Mesenchymal stem cell (in vitro differentiated cells and primary cell): ENCODE results near the gene U2AF2.

Experiments
- DNase-seq: peaks from one replicate; pipeline ENCODE4 v3.0.0-alpha.2; 2013
- H2AFZ ChIP-seq: one replicate; pipeline ENCODE4 v1.6.1; 2013; ENCODE audit warnings: low read depth, mild to moderate bottlenecking, control low read depth, inconsistent platforms, low read length, moderate library complexity
- H2AK5ac ChIP-seq: 2 replicates; pipeline ENCODE4 v1.6.1; 2013; ENCODE audit warnings: low read length, moderate library complexity, mild to moderate bottlenecking, inconsistent platforms; ENCODE audit not compliant: severe bottlenecking
- H2BK120ac ChIP-seq: one replicate; pipeline ENCODE4 v1.6.1; 2013; ENCODE audit warnings: low read depth, mild to moderate bottlenecking, inconsistent platforms, low read length, moderate library complexity
- H2BK12ac ChIP-seq, 2 experiments: one replicate each; pipeline ENCODE4 v1.6.1; 2013; ENCODE audit warnings: inconsistent platforms in 2 of 2, low read length in 2 of 2, mild to moderate bottlenecking in 2 of 2, moderate library complexity in 2 of 2, control low read depth in 1 of 2
- H2BK15ac ChIP-seq: one replicate; pipeline ENCODE4 v1.6.1; 2013; ENCODE audit warnings: mild to moderate bottlenecking, low read depth, inconsistent platforms; ENCODE audit not compliant: poor library complexity, severe bottlenecking
- H2BK5ac ChIP-seq: 2 replicates; pipeline ENCODE4 v1.6.1; 2013; ENCODE audit warnings: low read depth, mild to moderate bottlenecking, low read length, control low read depth, inconsistent platforms; ENCODE audit not compliant: poor library complexity, severe bottlenecking
- H3K14ac ChIP-seq, 2 experiments: one replicate each; pipeline ENCODE4 v1.6.1; 2013; ENCODE audit warnings: inconsistent platforms in 2 of 2, low read length in 2 of 2, control low read depth in 1 of 2, mild to moderate bottlenecking in 1 of 2, moderate library complexity in 1 of 2
- H3K18ac ChIP-seq, 2 experiments: one replicate each; pipeline ENCODE4 v1.6.1; 2013; ENCODE audit warnings: inconsistent platforms in 2 of 2, low read length in 2 of 2, control low read depth in 1 of 2, low read depth in 1 of 2, mild to moderate bottlenecking in 1 of 2
- H3K23ac ChIP-seq, 2 experiments: one replicate each; pipeline ENCODE4 v1.6.1; 2013; ENCODE audit warnings: inconsistent platforms in 2 of 2, low read length in 2 of 2, mild to moderate bottlenecking in 2 of 2, moderate library complexity in 2 of 2, control low read depth in 1 of 2
- H3K27ac ChIP-seq: 2 replicates; pipeline ENCODE4 v1.5.1; 2013; ENCODE audit warnings: mild to moderate bottlenecking, moderate library complexity, low read length, control low read depth, inconsistent platforms; ENCODE audit not compliant: poor library complexity, severe bottlenecking
- H3K27me3 ChIP-seq, 2 experiments: 2 replicates each; pipeline versions ENCODE4 v1.6.1 to v1.7.0; 2013; ENCODE audit warnings: low read length in 2 of 2, mild to moderate bottlenecking in 2 of 2, moderate library complexity in 2 of 2, control low read depth in 1 of 2, inconsistent platforms in 1 of 2; ENCODE audit not compliant: control insufficient read depth in 1 of 2, insufficient read depth in 1 of 2
- H3K36me3 ChIP-seq, 2 experiments: 2 replicates each; pipeline versions ENCODE4 v1.6.1 to v1.7.0; 2013; ENCODE audit warnings: low read length in 2 of 2, control low read depth in 1 of 2, inconsistent platforms in 1 of 2, low read depth in 1 of 2, mild to moderate bottlenecking in 1 of 2; ENCODE audit not compliant: insufficient read depth in 2 of 2, control insufficient read depth in 1 of 2
- H3K4ac ChIP-seq, 2 experiments: one replicate each; pipeline ENCODE4 v1.6.1; 2013; ENCODE audit warnings: inconsistent platforms in 2 of 2, low read length in 2 of 2, mild to moderate bottlenecking in 2 of 2, moderate library complexity in 2 of 2, control low read depth in 1 of 2, low read depth in 1 of 2
- H3K4me1 ChIP-seq: 2 replicates; pipeline ENCODE4 v1.6.1; 2013; ENCODE audit warnings: low read depth, low read length, control low read depth; ENCODE audit not compliant: control insufficient read depth, insufficient read depth
- H3K4me2 ChIP-seq: 2 replicates; pipeline ENCODE4 v1.6.1; 2013; ENCODE audit warnings: low read length, mild to moderate bottlenecking, inconsistent platforms; ENCODE audit not compliant: poor library complexity, severe bottlenecking
- H3K4me3 ChIP-seq, 2 experiments: 2 replicates each; pipeline versions ENCODE4 v1.5.1 to v1.7.0; 2013; ENCODE audit warnings: low read length in 2 of 2, mild to moderate bottlenecking in 2 of 2, control low read depth in 1 of 2, low read depth in 1 of 2; ENCODE audit not compliant: insufficient read depth in 1 of 2
- H3K79me1 ChIP-seq: replicated peaks from 2 replicates; pipeline ENCODE4 v1.6.1; 2013; ENCODE audit warnings: mild to moderate bottlenecking, control low read depth, low read length, inconsistent platforms; ENCODE audit not compliant: poor library complexity, severe bottlenecking
- H3K9ac ChIP-seq: 2 replicates; pipeline ENCODE4 v1.7.0; 2013; ENCODE audit warnings: mild to moderate bottlenecking, low read length, moderate library complexity
- H3K9me3 ChIP-seq: 2 replicates; pipeline ENCODE4 v1.7.0; 2013; ENCODE audit warnings: mild to moderate bottlenecking, low read length; ENCODE audit not compliant: control insufficient read depth
- H4K8ac ChIP-seq: one replicate; pipeline ENCODE4 v1.6.1; 2013; ENCODE audit warnings: inconsistent platforms, mild to moderate bottlenecking, low read length, moderate library complexity
- H4K91ac ChIP-seq: one replicate; pipeline ENCODE4 v1.6.1; 2013; ENCODE audit warnings: mild to moderate bottlenecking, low read length, inconsistent platforms
- WGBS: methylation state at CpG from one replicate; pipeline ENCODE4 v1.1.7; 2013; ENCODE audit warnings: mixed read lengths; 5-methylcytosine and 5-hydroxymethylcytosine counted together

The U2AF2 gene

DNA sequence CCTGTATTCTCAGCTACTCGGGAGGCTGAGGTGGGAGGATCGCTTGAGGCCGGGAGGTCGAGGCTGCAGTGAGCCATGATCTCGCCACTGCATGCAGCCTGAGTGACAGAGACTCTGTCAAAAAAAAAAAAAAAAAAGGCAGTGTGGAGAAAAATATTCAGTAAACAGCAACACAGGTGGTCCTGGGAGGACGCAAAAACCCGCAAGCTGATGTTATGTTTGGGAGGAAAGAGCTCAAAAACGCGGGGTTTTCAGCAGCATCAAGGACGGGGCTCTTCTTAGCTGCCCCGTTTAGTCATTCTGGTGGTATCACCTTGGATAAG, 29.9 kb upstream of the U2AF2 start:
- no peak overlapping the region for H2AK5ac ChIP-seq
- peak overlapping the region; percentile 96 for H2AFZ ChIP-seq
- no peak overlapping the region for H2BK5ac ChIP-seq
- peak overlapping the region; percentile 74 for H3K4me2 ChIP-seq
- no peak overlapping the region for H2BK15ac ChIP-seq
- no peak overlapping the region for H2BK120ac ChIP-seq
- no peak overlapping the region for H3K18ac ChIP-seq
- peak overlapping the region; percentile 50 to 91 for H3K4me3 ChIP-seq
- peak overlapping the region; percentile 89 for H3K9ac ChIP-seq
- H2BK12ac ChIP-seq = no peak overlapping the region
- peak overlapping the region in 1 of 2 experiments; percentile 26 for H3K14ac ChIP-seq
- no peak for DNase-seq
- H3K27me3 ChIP-seq = no peaks in the 10 kb centered on the region
- H4K91ac ChIP-seq = no peak overlapping the region
- H3K27ac ChIP-seq = no peak overlapping the region
- H3K4me1 ChIP-seq = peaks cover 7% of the 10 kb centered on the region
- H3K4ac ChIP-seq = no peak overlapping the region
- H3K36me3 ChIP-seq = peaks cover 8 to 27% of the 10 kb centered on the region in 2 experiments
- no peaks in the 10 kb centered on the region for H3K9me3 ChIP-seq
- 68% methylated on average over 11 of the region's 11 CpGs for WGBS
- no peak overlapping the region for H4K8ac ChIP-seq
- H3K79me1 ChIP-seq = peaks cover 17% of the 10 kb centered on the region
- H3K23ac ChIP-seq = no peak overlapping the region

DNA sequence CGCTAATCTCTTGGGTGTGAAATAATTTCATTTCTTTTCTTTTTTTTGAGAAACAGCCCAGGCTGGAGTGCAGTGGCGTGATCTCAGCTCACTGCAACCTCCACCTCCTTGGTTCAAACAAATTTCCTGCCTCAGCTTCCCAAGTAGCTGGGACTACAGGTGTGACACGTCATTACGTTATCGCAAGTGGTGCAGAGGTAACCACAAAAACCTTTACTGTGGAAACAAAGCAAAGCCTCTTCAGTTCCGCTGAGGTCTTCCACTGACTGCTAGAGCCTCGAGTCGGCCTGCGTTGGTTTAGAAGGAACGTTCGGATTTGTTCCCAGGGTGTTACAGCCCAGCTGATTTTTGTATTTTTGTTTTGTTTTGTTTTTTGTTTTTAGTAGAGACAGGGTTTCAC, 28.5 kb upstream of the U2AF2 start:
- no peak overlapping the region for H2AFZ ChIP-seq
- no peak overlapping the region for H3K14ac ChIP-seq
- no peak for DNase-seq
- H3K4me2 ChIP-seq = no peak overlapping the region
- no peak overlapping the region for H4K91ac ChIP-seq
- H3K4me3 ChIP-seq = no peak overlapping the region
- H3K79me1 ChIP-seq = peaks cover 13% of the 10 kb centered on the region
- H3K36me3 ChIP-seq = peaks cover under 1 to 15% of the 10 kb centered on the region in 2 experiments
- H3K9me3 ChIP-seq = no peaks in the 10 kb centered on the region
- H3K9ac ChIP-seq = no peak overlapping the region
- no peak overlapping the region for H3K27ac ChIP-seq
- H2AK5ac ChIP-seq = no peak overlapping the region
- no peak overlapping the region for H3K4ac ChIP-seq
- H3K4me1 ChIP-seq = peaks cover 7% of the 10 kb centered on the region
- WGBS = 91% methylated on average over 11 of the region's 11 CpGs
- H2BK120ac ChIP-seq = no peak overlapping the region
- no peak overlapping the region for H2BK12ac ChIP-seq
- H2BK15ac ChIP-seq = no peak overlapping the region
- no peak overlapping the region for H2BK5ac ChIP-seq
- H4K8ac ChIP-seq = no peak overlapping the region
- H3K18ac ChIP-seq = no peak overlapping the region
- H3K27me3 ChIP-seq = no peaks in the 10 kb centered on the region
- no peak overlapping the region for H3K23ac ChIP-seq

DNA sequence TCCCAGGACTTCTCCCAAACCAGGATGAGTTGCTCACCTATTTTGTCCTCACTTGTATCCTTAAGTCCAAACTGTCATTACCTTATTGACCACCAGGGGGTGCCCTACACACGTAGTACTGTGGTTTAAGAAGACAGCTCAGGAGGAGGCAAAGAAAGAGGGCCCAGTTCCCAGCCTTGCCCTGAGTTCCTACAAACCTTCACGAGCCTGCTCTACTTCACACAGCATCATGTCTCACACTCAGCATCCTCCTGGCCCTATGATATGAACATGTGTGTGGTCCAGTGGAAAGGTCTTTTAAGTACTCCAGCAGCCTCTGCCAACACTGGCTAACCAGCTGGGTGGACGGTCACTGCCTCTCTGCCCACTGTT, 22.4 kb upstream of the U2AF2 start:
- H3K27me3 ChIP-seq = no peaks in the 10 kb centered on the region
- H3K4me1 ChIP-seq = peaks cover 24% of the 10 kb centered on the region
- H3K79me1 ChIP-seq = peaks cover 9% of the 10 kb centered on the region
- WGBS = 100% methylated on average over 1 of the region's 3 CpGs
- peak overlapping the region; percentile 52 for H4K91ac ChIP-seq
- H2BK12ac ChIP-seq = no peak overlapping the region
- H2AFZ ChIP-seq = peak overlapping the region; percentile 72
- H3K4me3 ChIP-seq = no peak overlapping the region
- H3K4ac ChIP-seq = peak overlapping the region in 1 of 2 experiments; percentile 57
- H2BK5ac ChIP-seq = no peak overlapping the region
- H3K9me3 ChIP-seq = no peaks in the 10 kb centered on the region
- H4K8ac ChIP-seq = peak overlapping the region; percentile 97
- H2AK5ac ChIP-seq = no peak overlapping the region
- DNase-seq = peak; percentile 94
- no peak overlapping the region for H3K14ac ChIP-seq
- no peak overlapping the region for H3K18ac ChIP-seq
- H3K23ac ChIP-seq = no peak overlapping the region
- peak overlapping the region; percentile 61 for H3K9ac ChIP-seq
- no peak overlapping the region for H2BK120ac ChIP-seq
- no peak overlapping the region for H2BK15ac ChIP-seq
- H3K27ac ChIP-seq = no peak overlapping the region
- H3K36me3 ChIP-seq = no peaks in the 10 kb centered on the region
- H3K4me2 ChIP-seq = no peak overlapping the region

DNA sequence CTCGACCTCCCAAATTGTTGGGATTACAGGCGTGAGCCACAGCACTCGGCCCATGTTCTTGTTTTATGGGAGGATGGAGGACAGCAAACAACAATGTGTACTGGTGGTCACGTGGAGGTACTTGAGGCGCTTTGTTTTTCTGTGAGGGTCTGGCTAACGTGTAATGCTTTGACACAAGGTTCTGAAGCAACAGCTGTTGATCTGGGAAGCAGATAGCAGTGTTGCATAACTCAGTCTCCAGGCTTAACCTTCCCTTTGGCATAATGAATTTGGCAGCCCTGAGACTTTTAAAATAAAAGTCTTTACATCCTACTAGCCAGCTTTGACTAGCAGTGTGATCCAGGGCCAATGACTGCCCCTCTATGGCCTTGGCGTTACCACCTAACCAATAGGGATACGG, 21.0 kb upstream of the U2AF2 start:
- H4K91ac ChIP-seq = peak overlapping the region; percentile 46
- H2AK5ac ChIP-seq = peak overlapping the region; percentile 84
- peaks cover 4 to 7% of the 10 kb centered on the region in 2 experiments for H3K36me3 ChIP-seq
- no peak overlapping the region for H2AFZ ChIP-seq
- H4K8ac ChIP-seq = peak overlapping the region; percentile 89
- no peak overlapping the region for H3K23ac ChIP-seq
- no peak overlapping the region for H3K27ac ChIP-seq
- H3K4me1 ChIP-seq = peaks cover 26% of the 10 kb centered on the region
- H3K4me3 ChIP-seq = peak overlapping the region in 1 of 2 experiments; percentile 94
- H2BK12ac ChIP-seq = no peak overlapping the region
- H3K18ac ChIP-seq = no peak overlapping the region
- 80% methylated on average over 8 of the region's 8 CpGs for WGBS
- H2BK15ac ChIP-seq = no peak overlapping the region
- peaks cover 13% of the 10 kb centered on the region for H3K79me1 ChIP-seq
- no peak overlapping the region for H2BK5ac ChIP-seq
- H2BK120ac ChIP-seq = no peak overlapping the region
- peak overlapping the region; percentile 99 for H3K9ac ChIP-seq
- no peak overlapping the region for H3K4me2 ChIP-seq
- no peak overlapping the region for H3K4ac ChIP-seq
- DNase-seq = no peak
- no peak overlapping the region for H3K14ac ChIP-seq
- no peaks in the 10 kb centered on the region for H3K9me3 ChIP-seq
- no peaks in the 10 kb centered on the region for H3K27me3 ChIP-seq
